Thoracic aorta (tissue), 2 donors: ENCODE measurements around the gene VSTM2B. TPM values are rescaled to one million over a fixed set of nuclear protein-coding genes. Genes with fewer than 3 reads are reported as not detected.

Experiments
- ATAC-seq: fragments of 150-250 bp; one replicate; pipeline ENCODE4 v1.8.0; 2017; ENCODE audit warnings: low read depth; ENCODE audit not compliant: insufficient number of reproducible peaks, low FRiP score
- DNase-seq: peaks from one replicate; pipeline ENCODE4 v3.0.0-alpha.2; 2020; ENCODE audit warnings: low spot score
- H3K27ac ChIP-seq, 2 donors: fragments of 200-600 bp; sonication (generic); 1 replicate in 1 of 2; 2 replicates in 1 of 2; pipeline ENCODE4 v1.5.1; 2016; ENCODE audit warnings: mild to moderate bottlenecking in 2 of 2, moderate library complexity in 2 of 2
- H3K27me3 ChIP-seq: fragments of 200-600 bp; sonication (generic); replicated peaks from 2 replicates; pipeline ENCODE4 v1.6.0; 2016; ENCODE audit warnings: mild to moderate bottlenecking; ENCODE audit not compliant: insufficient read depth
- H3K36me3 ChIP-seq: fragments of 200-600 bp; sonication (generic); one replicate; pipeline ENCODE4 v1.5.1; 2016
- H3K4me1 ChIP-seq, 2 donors: fragments of 200-600 bp; sonication (generic); 1 replicate in 1 of 2; 2 replicates in 1 of 2; pipeline versions ENCODE4 v1.5.1 to v1.6.0; 2016; ENCODE audit warnings: low read depth in 2 of 2, mild to moderate bottlenecking in 1 of 2; ENCODE audit not compliant: control insufficient read depth in 1 of 2
- H3K4me3 ChIP-seq: fragments of 200-600 bp; sonication (generic); 2 replicates; pipeline ENCODE4 v1.5.1; 2016; ENCODE audit warnings: mild to moderate bottlenecking
- H3K9me3 ChIP-seq: fragments of 200-600 bp; sonication (generic); 2 replicates; pipeline ENCODE4 v1.5.1; 2016
- total RNA-seq, 2 donors: library from RNA; depleted of rRNA; stranded (reverse); fragments of >200 nt; gene quantifications; one replicate each; pipeline versions ENCODE4 v1.1.0 to v1.2.3, GENCODE V29; 2016
- TF ChIP-seq, protein P1 (sequence below): fragments of 200-600 bp; sonication (generic); IDR thresholded peaks from one replicate; pipeline ENCODE4 v1.5.1; 2019; ENCODE audit warnings: antibody characterized with exemption

Gene VSTM2B
- total RNA-seq, 2 donors from 2014 or later: not detected

DNA sequence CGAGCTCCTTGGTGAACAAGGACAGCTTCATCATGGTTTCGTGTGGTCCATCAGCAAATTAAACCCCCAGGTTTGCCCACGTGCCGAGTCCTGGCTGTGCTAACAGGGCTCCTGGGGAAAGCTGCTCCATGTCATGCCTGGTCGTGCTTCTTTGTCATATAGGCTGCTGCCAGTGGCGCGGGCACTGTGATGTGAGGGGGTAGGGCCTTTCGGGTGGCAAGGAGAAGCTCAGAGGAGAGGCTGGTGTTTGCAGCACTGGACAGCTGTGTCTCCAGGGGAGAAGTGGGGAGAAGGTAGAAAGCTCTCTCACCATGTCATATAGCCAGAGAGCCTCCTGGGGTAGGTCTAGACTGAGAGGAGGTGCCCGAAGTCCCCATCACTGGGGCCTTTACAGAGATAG is 13.3 kb downstream of the VSTM2B start:
- Histone ChIP-seq H3K36me3 (no peaks in the 10 kb centered on the region), H3K9me3 (no peaks in the 10 kb centered on the region), H3K27ac (no peak overlapping the region), H3K4me1 (no peaks in the 10 kb centered on the region), H3K4me3 (no peak overlapping the region), H3K27me3 (no peaks in the 10 kb centered on the region)
- no peak for DNase-seq
- TF ChIP-seq, protein P1, sequence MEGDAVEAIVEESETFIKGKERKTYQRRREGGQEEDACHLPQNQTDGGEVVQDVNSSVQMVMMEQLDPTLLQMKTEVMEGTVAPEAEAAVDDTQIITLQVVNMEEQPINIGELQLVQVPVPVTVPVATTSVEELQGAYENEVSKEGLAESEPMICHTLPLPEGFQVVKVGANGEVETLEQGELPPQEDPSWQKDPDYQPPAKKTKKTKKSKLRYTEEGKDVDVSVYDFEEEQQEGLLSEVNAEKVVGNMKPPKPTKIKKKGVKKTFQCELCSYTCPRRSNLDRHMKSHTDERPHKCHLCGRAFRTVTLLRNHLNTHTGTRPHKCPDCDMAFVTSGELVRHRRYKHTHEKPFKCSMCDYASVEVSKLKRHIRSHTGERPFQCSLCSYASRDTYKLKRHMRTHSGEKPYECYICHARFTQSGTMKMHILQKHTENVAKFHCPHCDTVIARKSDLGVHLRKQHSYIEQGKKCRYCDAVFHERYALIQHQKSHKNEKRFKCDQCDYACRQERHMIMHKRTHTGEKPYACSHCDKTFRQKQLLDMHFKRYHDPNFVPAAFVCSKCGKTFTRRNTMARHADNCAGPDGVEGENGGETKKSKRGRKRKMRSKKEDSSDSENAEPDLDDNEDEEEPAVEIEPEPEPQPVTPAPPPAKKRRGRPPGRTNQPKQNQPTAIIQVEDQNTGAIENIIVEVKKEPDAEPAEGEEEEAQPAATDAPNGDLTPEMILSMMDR: no peak
- ATAC-seq: no peak

DNA sequence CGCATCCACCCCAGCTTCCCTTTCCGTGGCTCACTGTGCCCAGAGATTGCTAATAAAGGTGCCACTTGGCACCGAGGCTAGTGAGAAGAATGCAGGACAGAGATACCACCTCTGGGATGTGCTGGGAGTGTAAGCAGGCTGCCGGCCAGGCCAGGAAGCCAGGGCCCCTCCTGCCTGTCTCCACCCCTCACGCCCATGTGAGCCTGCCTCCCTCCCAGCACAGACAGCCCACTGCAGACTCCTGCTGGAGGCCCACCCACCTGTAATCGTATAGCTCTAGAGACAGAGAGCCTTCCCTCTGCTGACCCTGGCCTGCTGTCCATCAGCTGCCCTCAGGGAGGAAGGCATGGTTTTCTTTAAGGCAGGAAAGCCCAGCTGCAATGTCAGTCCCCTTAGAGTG is 13.9 kb downstream of the VSTM2B start:
- no peaks in the 10 kb centered on the region for H3K9me3 ChIP-seq
- no peaks in the 10 kb centered on the region for H3K36me3 ChIP-seq
- TF ChIP-seq, protein P1: no peak
- ATAC-seq (no peak), DNase-seq (no peak)
- no peak overlapping the region for H3K4me3 ChIP-seq
- no peaks in the 10 kb centered on the region for H3K4me1 ChIP-seq
- no peak overlapping the region for H3K27ac ChIP-seq
- H3K27me3 ChIP-seq: no peaks in the 10 kb centered on the region

DNA sequence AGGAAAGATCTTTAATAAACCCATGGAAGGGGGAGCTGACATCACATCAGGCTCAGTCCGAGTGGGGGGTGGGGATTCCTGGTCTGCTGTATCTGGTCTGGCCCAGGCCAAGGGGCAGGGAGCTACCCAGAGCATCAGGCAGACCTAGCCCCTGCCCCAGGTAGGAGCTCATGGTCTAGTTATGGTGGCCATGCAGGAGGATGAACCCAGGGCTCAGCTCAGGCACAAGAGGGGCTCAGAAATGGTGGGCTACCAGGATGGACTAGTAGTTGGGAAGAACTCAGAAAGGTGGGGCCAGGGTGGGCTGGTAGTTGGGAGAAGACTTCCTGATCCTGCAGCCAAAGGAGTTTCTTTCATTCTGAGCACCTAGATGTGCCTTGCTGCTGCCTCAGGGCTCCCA is 14.3 kb downstream of the VSTM2B start:
- DNase-seq: no peak

DNA sequence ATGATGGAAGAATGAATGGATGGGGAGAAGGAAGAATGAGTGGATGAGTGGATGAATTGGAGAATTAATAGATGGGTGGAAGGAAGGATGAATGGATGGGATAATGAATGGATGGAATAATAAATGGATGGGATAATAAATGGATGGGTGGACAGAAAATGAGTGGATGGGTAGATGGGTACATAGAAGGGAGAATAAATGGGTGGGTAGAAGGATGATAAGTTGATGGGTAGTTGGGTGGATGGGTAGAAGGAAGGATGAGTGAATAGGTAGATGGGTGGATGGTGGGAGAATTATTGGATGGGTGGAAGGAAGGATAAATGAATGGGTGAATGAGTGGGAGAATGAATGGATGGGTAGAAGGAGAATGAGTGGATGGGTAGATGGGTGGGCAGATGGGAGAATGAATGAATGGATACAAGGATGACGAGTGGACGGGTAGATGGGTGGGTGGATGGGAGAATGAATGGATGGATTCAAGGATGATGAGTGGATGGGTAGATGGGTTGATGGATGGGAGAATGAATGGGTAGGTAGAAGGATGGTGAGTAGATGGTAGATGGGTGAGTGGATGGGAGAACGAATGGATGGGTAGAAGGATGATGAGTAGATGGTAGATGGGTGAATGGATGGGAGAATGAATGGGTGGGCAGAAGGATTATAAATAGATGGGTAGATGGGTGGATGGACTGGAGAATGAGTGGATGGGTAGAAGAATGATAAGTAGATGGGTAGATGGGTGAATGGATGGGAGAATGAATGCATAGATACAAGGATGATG is 15.9 kb downstream of the VSTM2B start:
- ATAC-seq (no peak), DNase-seq (no peak)
- no peak overlapping the region for H3K4me3 ChIP-seq
- H3K27me3 ChIP-seq: no peaks in the 10 kb centered on the region
- no peak overlapping the region for H3K27ac ChIP-seq
- H3K4me1 ChIP-seq: no peaks in the 10 kb centered on the region
- TF ChIP-seq, protein P1: no peak
- H3K36me3 ChIP-seq: no peaks in the 10 kb centered on the region
- no peaks in the 10 kb centered on the region for H3K9me3 ChIP-seq

More for the DNA sequence above, 14.3 kb downstream of the VSTM2B start:
- H3K36me3 ChIP-seq: no peaks in the 10 kb centered on the region
- H3K9me3 ChIP-seq: no peaks in the 10 kb centered on the region
- TF ChIP-seq, protein P1: no peak
- no peak overlapping the region for H3K27ac ChIP-seq
- no peak overlapping the region for H3K4me3 ChIP-seq
- no peak for ATAC-seq
- no peaks in the 10 kb centered on the region for H3K4me1 ChIP-seq
- no peaks in the 10 kb centered on the region for H3K27me3 ChIP-seq

DNA sequence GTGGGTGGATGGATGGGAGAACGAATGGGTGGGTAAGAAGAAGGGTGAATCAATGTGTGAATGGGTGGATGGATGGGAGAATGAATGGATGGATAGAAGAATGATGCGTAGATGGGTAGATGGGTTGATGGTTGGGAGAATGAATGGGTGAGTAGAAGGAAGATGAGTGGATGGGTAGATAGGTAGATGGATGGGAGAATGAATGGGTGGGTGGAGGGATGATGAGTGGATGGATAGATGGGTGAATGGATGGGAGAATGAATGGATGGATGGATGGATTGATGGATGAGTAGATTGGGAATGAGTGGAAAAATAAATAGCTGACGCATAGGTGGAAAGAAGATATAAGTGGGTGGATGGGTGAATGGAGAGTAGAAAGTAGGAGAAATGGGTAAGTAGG is 16.5 kb downstream of the VSTM2B start:
- ATAC-seq: no peak

More for the DNA sequence above, 16.5 kb downstream of the VSTM2B start:
- H3K36me3 ChIP-seq: no peaks in the 10 kb centered on the region
- H3K27me3 ChIP-seq: no peaks in the 10 kb centered on the region
- H3K4me3 ChIP-seq: no peak overlapping the region
- H3K27ac ChIP-seq: no peak overlapping the region
- TF ChIP-seq, protein P1: no peak
- no peaks in the 10 kb centered on the region for H3K9me3 ChIP-seq
- no peaks in the 10 kb centered on the region for H3K4me1 ChIP-seq
- DNase-seq: no peak
